Neural progenitor cell (in vitro differentiated cells): ENCODE measurements around the gene SMAD7.

Experiments
- EZH2phosphoT487 ChIP-seq: fragments of 200-600 bp; sonication (generic); IDR thresholded peaks from 2 replicates; pipeline ENCODE4 v1.6.1; 2017; ENCODE audit warnings: antibody characterized with exemption
- TF ChIP-seq, protein P1 (sequence below): fragments of 200-600 bp; sonication (generic); IDR thresholded peaks from 2 replicates; pipeline ENCODE4 v1.5.1; 2017; ENCODE audit warnings: antibody characterized with exemption, mild to moderate bottlenecking

- TF ChIP-seq, protein P1, sequence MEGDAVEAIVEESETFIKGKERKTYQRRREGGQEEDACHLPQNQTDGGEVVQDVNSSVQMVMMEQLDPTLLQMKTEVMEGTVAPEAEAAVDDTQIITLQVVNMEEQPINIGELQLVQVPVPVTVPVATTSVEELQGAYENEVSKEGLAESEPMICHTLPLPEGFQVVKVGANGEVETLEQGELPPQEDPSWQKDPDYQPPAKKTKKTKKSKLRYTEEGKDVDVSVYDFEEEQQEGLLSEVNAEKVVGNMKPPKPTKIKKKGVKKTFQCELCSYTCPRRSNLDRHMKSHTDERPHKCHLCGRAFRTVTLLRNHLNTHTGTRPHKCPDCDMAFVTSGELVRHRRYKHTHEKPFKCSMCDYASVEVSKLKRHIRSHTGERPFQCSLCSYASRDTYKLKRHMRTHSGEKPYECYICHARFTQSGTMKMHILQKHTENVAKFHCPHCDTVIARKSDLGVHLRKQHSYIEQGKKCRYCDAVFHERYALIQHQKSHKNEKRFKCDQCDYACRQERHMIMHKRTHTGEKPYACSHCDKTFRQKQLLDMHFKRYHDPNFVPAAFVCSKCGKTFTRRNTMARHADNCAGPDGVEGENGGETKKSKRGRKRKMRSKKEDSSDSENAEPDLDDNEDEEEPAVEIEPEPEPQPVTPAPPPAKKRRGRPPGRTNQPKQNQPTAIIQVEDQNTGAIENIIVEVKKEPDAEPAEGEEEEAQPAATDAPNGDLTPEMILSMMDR: no peak
- TF ChIP-seq EZH2phosphoT487: no peak
Observed at GRCh38 chr18:48885266-48885923, 65.4 kb downstream of the SMAD7 start.
